Measurements from ENCODE around the gene RBCK1.
A peak's percentile ranks its signal among the peaks of the same experiment; 100 is the strongest.

The RBCK1 gene

DNA sequence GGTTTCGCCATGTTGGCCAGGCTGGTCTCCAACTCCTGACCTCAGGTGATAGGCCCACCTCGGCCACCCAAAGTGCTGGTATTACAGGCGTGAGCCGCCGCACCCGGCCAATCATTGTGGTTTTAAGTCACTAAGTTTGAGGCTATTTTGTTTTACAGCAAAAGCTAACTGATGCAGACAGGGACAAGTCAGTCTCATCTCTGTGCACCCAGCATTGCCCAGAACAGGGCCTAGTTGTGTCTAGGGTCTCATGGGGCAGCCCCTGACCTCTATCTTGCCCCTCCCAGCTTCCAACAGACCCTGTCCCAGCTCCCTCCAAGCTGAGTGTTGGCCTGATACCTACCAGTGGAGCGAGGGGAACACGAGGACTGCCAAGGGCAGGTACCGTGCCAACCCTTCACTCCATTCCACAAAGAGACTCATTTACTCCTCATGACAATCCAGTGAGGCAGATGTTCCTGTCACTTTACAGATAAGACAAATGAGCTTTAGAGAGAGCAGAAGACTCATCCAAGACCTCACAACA lies 8.9 kb upstream of the RBCK1 start:
- DNase-seq (ENCODE audit: low spot score): no peak

DNA sequence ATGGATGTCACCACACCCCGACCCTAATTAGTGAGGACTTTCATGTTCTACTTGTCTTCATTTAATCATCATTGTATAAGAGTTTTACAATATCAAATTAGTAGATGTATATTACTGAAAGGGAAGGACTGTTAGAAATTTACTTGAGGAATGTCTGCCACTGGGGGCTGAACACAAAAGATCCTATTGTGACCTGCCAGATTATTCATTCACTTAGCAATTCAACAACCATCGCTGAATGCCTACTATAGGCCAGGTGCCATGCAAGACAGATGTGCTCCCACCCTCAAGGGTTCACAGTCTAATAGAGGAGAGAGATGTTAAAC lies 8.0 kb upstream of the RBCK1 start:
- no peak for DNase-seq (ENCODE audit: low spot score)

DNA sequence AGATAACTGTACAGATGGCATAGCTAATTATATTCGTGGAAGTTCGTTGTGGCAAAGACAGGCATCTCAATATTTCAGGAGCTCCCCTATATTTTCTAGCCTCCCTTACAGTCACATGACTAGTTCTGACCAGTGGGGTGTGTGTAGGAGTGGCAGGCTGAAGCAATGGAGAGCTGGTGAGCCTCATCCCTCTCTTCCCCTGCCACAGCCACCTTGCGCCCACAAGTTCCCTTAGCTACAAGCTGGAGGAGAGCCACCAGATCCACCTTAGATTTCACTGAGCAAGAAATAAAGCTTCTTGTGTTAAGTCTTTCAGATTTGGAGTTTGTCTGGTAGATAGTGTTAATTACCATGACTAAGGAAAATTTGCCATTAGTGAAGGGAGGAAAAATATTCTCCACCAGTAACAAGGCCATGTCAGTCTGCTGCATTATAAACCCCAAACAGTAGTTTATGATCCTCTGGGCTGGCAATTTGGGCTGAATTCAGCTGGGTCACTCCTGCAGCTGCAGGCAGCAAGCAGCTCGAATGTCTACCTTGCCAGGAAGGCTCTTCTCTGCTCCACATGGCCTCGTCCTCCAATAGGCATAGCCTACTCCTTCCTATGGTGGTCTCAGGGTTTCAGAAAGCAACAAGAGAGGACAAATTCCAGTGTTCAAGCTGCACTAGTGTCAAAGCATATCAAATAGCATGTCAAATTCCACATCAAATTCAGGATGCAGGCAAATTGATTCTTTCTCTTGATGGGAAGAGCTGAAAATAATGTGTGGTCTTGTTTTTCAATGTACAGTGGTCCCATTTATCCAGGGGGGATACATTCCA lies 7.4 kb upstream of the RBCK1 start:
- no peak for DNase-seq (ENCODE audit: low spot score)

DNA sequence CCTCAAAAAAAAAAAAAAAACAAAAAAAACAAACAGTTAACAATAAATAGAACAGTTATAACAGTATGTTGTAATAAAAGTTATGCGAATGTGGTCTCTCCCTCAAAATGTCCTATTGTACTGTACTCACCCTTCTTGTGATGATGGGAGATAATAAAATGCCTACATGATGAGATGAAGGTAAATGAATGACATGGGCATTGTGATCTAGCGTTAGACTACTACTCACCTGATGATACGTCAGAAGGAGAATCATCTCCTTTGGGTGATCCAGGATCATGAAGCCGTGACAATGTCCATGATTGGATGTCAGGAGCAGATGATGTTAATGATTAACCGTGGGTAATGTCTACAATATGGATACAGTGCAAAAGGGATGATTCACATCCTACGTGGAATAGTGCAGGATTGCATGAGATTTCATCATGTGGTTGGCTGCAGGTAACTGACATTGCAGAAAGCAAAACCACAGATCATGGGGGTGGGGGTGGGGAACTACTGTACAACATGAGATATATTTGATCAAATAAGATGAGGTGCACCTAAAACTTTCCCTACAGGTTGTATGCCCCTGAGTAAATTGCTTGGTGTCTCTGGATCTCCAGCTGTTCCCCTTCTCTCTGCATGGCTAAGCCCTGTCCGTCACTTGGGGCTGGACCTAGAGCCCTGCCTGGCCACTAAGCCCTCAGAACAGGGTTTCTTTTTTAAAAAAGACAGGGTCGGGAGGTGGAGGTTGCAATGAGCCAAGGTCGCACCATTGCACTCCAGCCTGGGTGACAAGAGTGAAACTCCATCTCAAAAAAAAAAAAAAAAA lies 6.2 kb upstream of the RBCK1 start:
- DNase-seq (ENCODE audit: low spot score): peak; percentile 80

DNA sequence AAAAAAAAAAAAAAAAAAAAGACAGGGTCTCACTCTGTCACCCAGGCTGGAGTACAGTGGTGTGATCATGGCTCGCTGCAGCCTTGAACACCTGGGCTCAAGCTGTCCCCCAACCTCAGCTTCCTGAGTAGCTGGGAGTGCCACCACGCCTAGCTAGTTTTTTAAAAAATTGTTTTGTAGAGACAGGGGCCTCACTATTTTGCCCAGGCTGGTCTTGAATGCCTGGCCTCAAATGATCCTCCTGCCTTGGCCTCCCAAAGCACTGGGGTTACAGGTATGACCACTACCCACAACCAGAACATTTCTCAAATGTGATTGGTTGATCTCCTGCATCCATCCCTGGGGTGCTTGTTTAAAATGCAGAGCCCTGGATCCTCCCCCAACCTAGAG lies 5.6 kb upstream of the RBCK1 start:
- no peak for DNase-seq (ENCODE audit: low spot score)

DNA sequence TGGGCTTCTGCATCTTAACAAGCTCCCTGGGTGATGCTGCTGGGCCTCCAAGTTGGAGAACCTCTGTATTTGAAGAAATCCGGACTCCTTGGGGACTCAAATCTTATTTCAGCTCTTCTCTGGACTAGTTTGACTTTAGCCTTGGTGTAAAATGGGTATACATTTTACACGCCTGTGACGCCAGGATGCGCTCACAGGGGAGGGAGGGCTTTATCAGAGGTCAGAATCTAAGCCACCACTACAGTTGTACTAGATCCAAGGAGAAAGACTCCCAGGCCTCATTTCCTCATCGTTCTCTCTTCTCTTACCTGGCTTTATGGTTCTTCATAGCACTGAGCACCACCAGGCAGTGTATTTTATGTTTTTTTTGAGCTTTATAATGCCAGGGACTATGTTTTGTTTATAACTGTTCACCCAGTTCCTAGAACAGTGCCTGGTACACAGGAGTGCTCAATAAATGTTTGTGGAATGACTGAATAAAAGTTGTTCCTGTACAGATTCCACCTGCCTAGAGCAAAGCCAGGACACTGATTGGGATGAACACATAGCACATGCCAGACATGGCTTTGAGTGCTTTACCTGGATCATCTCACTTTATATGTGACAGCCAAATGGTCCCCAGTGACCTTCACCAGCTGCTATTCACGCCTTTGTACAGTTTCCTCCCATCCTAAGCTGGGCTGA lies 5.1 kb upstream of the RBCK1 start:
- DNase-seq (ENCODE audit: low spot score): no peak

DNA sequence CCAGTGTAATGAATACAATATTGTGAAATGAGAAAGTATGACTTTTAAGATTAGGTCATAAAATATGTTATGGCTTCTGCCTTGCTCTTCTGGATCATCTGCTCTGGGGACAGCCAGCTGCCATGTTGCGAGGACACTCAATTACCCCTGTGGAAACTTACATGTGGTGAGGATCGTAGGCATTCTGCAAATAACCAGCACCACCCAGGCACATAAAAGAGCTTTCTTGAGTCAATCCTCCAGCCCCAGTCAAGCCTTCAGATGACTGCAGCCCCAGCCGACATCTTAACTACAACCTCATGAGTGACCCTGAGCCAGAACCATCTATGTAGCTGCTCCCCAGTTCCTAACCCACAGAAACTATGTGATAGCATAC lies 4.5 kb upstream of the RBCK1 start:
- no peak for DNase-seq (ENCODE audit: low spot score)

DNA sequence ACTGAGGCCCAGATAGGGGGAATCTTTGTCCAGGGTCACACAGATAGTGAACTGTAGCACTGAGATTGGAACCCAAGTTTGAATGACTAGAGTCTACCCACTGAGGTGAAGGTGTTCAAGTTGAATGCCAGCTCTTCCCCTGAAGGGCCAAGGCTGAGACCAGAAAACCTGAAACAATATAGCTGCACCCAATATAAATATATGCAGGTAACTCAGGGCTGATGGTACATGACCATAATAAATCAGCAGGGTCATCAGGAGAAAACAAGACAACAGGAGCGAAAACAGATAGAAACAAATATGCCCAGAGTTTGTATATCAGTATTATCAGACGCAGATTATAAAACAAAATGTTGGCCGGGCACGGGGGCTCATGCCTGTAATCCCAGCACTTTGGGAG lies 4.0 kb upstream of the RBCK1 start:
- no peak for DNase-seq (ENCODE audit: low spot score)

DNA sequence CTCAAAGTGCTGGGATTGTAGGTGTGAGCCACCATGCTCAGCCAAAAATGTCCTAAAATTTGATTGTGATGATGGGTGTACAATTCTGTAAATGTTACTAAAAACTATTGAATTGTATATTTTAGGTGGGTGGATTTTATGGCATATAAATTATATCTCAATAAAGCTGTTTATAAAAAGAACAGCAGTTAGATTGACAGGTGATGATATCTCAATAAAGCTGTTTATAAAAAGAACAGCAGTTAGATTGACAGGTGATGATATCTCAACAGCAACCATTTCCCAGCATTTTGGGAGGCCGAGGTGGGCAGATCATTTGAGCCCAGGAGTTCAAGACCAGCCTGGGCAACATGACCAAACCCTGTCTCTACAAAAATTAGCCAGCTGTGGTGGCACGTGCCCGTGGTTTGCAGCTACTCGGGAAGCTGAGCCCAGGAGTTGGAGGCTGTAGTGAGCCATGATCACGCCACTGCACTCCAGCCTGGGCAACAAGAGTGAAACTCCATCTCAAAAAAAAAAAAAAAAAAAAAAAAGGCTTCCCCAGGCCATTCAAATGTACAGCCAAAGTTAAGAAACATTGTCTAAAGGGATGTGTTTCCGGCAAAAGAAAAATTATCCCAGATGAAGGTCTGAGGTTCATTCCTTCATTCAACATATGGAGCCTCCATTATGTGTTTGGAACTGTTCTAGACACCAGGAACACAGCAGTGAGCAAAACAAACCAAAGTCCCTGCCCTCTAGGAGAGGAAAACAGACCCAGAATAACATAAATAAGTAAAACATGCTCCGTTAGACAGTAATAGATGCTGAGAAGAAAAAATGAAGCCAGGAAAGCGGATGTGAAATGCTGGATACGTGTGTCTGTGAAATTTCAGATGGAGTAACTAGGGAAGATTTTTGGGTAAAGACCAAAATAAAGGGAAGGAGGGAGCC lies 1.6 kb upstream of the RBCK1 start:
- DNase-seq (ENCODE audit: low spot score): no peak

DNA sequence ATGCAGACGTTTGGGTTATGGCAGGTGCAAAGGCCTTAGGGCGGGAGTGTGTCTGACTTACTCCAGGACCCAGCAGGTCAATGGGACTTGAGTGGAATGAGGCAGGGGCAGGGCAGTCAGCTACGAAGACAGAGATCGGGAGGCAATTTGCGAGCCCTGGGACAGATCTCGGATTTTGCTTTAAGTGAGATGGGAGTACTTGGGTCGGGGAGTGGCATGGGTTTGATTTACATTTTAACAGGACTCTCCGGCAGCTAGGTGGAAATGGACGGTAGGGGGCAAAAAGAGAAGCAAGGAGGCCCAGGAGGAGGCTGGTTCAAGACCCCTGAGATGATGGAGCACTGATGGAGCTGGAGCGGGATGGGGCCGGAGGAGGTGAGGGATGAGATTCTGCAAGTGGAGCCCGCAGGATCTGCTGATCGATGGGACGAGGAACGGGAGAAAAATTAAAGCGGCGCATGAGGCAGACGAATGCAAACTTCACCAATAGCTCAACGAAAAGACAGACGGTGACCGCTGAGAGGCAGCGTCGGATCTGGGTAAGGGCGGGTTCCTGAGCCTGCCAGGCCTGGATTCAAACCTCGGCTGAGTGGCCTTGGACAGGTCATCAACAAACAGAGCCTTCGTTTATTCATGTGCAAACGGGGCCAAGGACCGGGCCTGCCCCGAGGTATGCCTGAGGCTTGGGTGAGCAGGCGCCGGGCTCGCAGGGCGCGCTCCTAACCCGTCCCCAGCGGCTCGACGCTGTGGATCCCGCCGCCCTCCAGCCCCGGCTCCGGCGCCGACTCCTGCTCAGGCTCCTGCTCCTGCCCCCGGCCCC lies 756 bp upstream of the RBCK1 start:
- peak; percentile 89 for DNase-seq (ENCODE audit: low spot score)

DNA sequence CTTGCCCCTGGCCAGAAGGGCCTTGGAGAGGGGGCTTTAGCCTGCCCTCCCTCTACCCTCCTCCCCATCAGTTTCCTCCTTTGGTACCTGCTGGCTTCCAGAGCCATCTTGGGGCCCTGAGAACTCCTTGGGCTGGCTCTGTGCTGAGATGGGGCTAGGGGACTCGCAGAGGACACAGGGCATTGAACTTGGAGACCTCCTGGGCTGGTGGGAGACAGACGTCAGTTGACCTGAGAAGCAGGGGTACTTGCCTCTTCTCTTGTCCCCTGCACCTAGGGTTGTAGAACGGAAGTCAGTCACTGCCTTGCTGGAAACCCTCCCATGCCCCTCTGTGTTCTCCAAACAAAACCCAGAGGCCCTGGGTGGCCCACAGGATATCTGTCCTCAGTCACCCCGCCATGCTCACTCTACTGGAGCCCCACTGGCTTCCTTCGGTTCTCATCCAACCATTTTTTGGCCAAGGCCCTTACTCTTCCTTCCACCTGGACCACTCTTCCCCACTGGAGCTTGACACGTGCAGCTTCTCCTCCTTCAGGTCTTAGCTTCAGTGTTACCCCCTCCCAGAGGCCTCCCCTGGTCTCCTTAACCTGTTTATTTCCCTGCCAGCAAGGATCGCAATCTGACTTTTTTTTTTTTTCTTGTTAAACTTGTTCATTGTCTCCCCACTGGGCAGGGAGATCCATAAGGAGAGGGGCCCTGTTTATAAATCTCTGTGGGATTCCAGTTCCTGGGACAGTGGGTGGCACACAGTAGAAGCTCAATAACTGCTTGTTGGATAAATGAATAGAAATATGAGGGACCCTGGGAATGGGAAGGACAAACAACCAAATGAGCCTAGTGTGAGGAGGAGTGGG lies 971 bp downstream of the RBCK1 start:
- no peak for DNase-seq (ENCODE audit: low spot score)

DNA sequence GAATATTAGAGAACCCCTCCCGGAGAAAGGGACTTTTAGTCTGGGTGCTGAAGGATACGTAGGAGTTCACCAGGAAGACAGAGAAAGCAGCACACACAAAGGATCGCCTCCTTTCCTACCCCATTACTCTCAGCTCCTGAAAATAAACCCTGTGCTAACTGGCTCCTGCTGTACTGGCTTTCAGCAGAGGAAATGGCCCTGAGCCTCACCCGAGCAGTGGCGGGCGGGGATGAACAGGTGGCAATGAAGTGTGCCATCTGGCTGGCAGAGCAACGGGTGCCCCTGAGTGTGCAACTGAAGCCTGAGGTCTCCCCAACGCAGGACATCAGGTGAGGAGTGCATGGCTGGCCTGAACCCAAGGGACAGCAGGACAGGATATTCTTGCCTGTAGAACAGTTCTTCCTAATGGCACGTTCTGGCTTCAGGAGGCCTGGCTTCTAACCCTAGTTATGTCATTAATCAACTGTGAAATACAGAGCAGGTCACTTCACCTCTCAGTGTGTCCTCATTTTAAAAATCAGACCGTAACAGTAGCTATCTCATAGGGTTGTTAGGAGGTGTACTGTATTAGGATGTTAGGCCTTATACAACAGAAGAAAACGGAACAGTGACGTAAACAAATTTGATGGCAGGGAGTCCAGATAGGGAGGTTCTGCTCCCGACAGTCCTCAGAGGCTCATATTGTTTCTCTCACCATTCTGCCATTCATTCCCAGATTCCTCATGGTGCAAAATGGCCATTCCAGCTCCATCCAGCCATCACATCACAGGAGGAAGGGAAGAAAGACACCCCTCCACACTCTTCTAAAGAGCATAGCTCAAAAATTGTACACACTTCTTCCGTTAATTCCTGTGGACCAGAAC lies 1.8 kb downstream of the RBCK1 start:
- DNase-seq (ENCODE audit: low spot score): no peak

DNA sequence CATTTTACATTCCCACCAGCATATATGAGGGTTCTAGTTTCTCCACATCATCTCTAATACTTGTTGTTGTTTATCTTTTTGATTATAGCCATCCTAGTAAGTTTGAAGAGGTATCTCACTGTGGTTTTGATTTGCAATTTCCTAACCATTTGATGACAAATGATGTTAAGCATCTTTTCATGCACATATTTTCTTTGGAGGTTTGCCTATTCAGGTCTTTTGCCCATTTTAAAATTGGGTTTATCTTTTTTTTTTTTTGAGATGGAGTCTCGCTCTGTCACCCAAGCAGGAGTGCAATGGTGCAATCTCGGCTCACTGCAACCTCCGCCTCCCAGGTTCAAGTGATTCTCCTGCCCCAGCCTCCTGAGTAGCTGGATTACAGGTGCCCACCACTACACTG lies 4.0 kb downstream of the RBCK1 start:
- no peak for DNase-seq (ENCODE audit: low spot score)

DNA sequence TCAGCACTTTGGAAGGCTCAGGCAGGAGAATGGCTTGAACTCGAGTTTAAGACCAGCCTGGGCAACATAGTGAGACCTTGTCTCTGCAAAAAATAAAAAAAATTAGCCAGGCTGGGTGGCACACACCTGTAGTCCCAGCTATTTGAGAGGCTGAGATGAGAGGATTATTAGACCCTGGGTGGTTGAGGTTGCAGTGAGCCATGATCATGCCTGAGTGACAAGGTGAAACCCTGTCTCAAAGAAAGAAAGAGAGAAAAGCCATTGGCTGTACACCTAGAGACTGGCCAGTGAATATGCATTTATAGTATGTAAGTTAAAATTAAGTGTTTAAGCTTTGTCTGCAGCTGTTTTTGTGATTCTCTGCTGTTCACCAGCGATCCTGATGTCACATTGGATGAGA lies 6.1 kb downstream of the RBCK1 start:
- no peak for DNase-seq (ENCODE audit: low spot score)

DNA sequence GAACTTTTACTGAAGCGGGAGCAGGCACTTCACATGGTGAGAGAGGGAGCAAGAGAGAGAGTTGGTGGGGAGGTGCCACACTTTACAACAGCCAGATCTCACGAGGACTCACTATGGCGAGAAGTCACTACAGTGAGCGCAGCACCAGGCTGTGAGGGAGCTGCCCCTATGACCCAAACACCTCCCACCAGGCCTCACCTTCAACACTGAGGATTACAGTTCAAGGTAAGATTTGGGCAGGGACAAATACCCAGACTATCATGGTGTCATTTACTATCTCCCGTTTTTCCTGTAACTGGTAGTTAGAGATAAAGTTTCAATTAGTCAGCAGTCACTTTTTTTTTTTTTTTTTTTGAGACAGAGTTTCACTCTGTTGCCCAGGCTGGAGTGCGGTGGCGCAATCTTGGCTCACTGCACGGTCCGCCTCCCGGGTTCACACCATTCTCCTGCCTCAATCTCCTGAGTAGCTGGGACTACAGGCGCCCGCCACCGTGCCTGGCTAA lies 7.8 kb downstream of the RBCK1 start:
- DNase-seq (ENCODE audit: low spot score): no peak

DNA sequence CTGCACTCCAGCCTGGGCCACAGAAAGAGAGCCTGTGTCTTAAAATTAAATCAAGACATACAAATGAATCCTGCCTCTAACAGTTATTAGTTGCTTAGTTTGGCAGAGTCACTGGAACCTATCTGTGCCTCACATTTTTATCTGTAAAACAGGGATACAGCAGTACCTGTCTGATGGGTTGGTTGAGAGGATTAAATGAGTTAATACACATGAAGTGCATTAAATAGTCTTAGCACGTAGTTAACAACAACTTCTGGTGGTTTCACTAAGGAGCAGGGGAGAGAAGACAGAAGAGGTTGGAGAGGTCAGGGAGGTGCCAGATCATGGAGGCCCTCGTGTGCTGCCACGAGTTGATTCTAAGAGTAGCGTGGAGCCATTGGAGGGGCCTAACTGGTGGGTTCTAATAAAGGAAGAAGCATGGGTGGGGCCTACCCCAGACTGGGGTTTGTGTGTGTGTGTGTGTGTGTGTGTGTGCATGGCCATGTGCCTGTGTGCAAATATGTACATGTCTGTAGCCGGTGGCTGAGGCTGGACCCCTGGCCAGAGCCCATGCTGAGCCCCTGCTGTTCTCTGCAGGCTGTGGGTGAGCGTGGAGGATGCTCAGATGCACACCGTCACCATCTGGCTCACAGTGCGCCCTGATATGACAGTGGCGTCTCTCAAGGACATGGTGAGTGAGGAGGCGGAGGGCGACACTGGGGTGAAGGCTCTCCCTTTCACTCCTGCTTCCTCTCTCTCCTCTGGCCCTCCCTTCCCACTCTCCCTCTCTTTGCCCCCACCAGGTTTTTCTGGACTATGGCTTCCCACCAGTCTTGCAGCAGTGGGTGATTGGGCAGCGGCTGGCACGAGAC lies 9.1 kb downstream of the RBCK1 start:
- DNase-seq (ENCODE audit: low spot score): no peak

DNA sequence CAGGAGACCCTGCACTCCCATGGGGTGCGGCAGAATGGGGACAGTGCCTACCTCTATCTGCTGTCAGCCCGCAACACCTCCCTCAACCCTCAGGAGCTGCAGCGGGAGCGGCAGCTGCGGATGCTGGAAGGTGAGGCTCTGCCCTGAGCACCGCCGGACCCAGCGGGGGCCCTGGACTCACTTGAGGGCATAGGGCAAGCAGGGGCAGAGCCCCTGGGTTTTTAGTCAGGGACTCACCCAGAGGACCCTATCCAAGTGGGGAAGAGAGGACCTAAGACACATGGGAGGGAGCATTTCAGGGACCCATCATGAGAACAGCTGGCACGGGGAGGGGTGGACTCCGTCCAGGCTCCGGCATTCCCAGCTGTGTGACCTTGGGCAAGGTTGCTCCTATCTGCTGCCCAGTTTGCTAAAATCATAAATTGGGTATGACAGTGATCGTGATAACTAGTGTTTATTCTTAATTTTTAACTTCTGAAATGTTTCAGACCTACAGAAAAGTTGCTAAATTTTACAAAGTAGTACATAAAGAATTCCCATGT lies 9.8 kb downstream of the RBCK1 start:
- DNase-seq (ENCODE audit: low spot score): no peak
